Measurements from ENCODE around the gene MYO16.
A peak's percentile ranks its signal among the peaks of the same experiment; 100 is the strongest.

MYO16 gene

GRCh38 chr13:109255141-109255856, 625.9 kb downstream of the MYO16 start:
- DNase-seq = no peak

DNA sequence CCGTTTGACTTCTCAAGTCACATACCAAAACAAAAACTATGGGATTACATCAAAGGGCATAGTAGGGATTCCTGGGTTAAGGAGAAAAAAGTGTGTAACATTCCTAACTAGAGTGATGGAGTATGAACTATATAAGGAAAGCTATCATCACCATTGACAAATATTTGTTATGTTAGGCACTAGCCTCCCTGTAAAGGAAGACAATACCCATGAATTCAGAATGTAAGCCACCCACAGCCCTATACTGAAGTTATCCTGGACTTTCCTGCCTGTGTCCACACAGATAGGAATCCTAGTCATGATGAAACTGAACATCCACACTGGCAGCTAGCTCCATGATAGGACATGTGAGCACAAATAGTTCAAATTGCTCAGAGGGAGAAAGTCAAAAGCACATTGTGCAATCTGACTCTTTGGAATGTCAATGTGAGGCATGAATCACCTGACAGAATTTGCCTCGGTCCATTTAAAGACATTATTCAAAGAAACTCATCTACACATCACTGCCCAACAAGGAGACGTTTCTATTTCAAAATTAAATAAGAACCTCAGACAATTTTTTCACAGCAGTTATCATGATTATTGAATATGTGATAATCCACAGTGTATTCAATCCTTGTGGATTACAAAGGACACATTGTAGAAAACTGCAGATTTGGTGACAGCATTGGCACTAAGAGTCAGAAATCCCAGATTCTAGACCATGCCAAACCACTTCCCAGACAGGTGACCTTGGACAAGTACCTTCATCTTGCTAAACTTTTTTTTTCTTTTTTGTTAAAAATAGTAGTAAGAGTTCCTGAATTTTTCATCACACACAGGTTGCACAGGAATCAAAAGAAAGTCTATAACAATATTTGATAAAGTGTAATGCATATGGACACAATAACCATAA, 627.7 kb downstream of the MYO16 start:
- peak; percentile 99 for DNase-seq

Measured in NCI-H226 (cell line).